Measurements from ENCODE around the gene PHF2. TPM values are rescaled to one million over a fixed set of nuclear protein-coding genes. Genes with fewer than 3 reads are reported as not detected.
A peak's percentile ranks its signal among the peaks of the same experiment; 100 is the strongest.

The PHF2 gene
- total RNA-seq, 1 donor from 2014 or later: 40.3 TPM

DNA sequence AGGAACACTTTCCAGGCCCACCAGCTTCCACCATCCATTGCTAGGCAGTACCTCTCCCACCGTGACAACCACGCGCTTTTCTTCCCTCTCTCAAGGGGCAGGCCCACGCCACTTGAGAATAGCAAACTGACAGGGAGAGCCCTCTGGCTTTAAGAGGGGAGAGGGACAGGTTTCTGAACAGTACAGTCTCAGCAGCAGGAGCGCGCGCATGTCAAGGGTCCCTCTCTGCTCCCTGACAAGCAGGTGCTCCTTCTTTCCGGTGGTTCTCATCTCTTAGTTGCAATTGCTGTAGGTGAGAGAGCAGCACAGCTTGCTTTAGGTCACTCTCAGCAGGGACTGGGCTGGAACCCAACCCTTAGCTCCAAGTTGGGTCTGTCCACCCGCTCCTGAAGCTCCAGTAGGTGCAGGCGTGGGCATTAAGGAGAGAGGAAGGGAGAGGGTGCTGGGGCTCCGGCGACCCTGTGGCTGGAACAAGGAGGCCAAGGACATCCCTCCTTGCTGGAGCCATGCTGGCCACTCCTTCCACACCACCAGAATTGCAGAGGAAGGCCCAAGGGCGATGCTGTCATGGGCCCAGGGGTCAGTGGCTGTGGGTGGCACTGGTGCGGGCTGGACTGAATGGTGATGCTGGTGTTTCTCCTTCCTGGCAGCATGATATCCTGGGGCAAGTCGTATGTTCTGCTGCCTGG lies 9.0 kb upstream of the PHF2 start:
- Mint-ChIP-seq H3K27ac (ENCODE audit: unreplicated experiment) (peak overlapping the region; percentile 89), H3K36me3 (ENCODE audit: unreplicated experiment) (peaks cover 28% of the 10 kb centered on the region), H3K27me3 (ENCODE audit: unreplicated experiment) (no peaks in the 10 kb centered on the region), H3K9me3 (ENCODE audit: unreplicated experiment) (peaks cover 11% of the 10 kb centered on the region), H3K4me1 (ENCODE audit: unreplicated experiment) (peaks cover 20% of the 10 kb centered on the region), H3K4me3 (ENCODE audit: unreplicated experiment) (peak overlapping the region; percentile 69)
- no peak for TF ChIP-seq CTCF (IDR thresholded peaks at IDR 0.05)
- no peak for DNase-seq (ENCODE audit: extremely low spot score, unreplicated experiment)

DNA sequence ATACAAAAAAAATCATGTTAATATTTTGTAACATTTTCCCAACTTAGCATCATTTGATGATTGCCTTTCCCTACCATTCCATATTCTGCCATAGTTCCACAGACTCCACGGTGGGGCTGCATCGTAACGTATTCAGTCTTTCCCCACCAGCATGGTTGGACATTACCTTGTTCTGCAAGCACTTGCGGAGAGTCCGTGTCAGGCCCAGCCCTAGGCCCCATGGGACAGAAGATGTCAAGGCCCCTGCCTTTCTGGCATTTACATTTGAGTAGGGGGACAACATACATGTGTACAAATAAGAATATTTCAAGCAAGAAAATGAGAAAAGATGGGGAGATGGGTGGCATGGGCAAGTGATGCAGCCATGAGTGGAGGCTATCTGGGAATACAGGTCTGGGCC lies 8.2 kb upstream of the PHF2 start:
- peaks cover 11% of the 10 kb centered on the region for H3K9me3 Mint-ChIP-seq (ENCODE audit: unreplicated experiment)
- no peak overlapping the region for H3K4me3 Mint-ChIP-seq (ENCODE audit: unreplicated experiment)
- no peaks in the 10 kb centered on the region for H3K27me3 Mint-ChIP-seq (ENCODE audit: unreplicated experiment)
- H3K4me1 Mint-ChIP-seq (ENCODE audit: unreplicated experiment): peaks cover 20% of the 10 kb centered on the region
- TF ChIP-seq CTCF (IDR thresholded peaks at IDR 0.05): no peak
- peaks cover 22% of the 10 kb centered on the region for H3K36me3 Mint-ChIP-seq (ENCODE audit: unreplicated experiment)
- H3K27ac Mint-ChIP-seq (ENCODE audit: unreplicated experiment): peak overlapping the region; percentile 7
- no peak for DNase-seq (ENCODE audit: extremely low spot score, unreplicated experiment)

GRCh38 chr9:93569621-93570174 lies 6.7 kb upstream of the PHF2 start:
- H3K27me3 Mint-ChIP-seq (ENCODE audit: unreplicated experiment): no peaks in the 10 kb centered on the region
- peak; percentile 69 for DNase-seq (ENCODE audit: extremely low spot score, unreplicated experiment)
- peaks cover 10% of the 10 kb centered on the region for H3K36me3 Mint-ChIP-seq (ENCODE audit: unreplicated experiment)
- peaks cover 11% of the 10 kb centered on the region for H3K9me3 Mint-ChIP-seq (ENCODE audit: unreplicated experiment)
- peaks cover 24% of the 10 kb centered on the region for H3K4me1 Mint-ChIP-seq (ENCODE audit: unreplicated experiment)
- no peak for TF ChIP-seq CTCF (IDR thresholded peaks at IDR 0.05)
- H3K4me3 Mint-ChIP-seq (ENCODE audit: unreplicated experiment): no peak overlapping the region
- H3K27ac Mint-ChIP-seq (ENCODE audit: unreplicated experiment): no peak overlapping the region

GRCh38 chr9:93572221-93572620 lies 4.2 kb upstream of the PHF2 start:
- H3K4me1 Mint-ChIP-seq (ENCODE audit: unreplicated experiment): peaks cover 19% of the 10 kb centered on the region
- no peaks in the 10 kb centered on the region for H3K27me3 Mint-ChIP-seq (ENCODE audit: unreplicated experiment)
- H3K27ac Mint-ChIP-seq (ENCODE audit: unreplicated experiment): no peak overlapping the region
- DNase-seq (ENCODE audit: extremely low spot score, unreplicated experiment): no peak
- peaks cover 10% of the 10 kb centered on the region for H3K36me3 Mint-ChIP-seq (ENCODE audit: unreplicated experiment)
- no peak overlapping the region for H3K4me3 Mint-ChIP-seq (ENCODE audit: unreplicated experiment)
- peaks cover 11% of the 10 kb centered on the region for H3K9me3 Mint-ChIP-seq (ENCODE audit: unreplicated experiment)
- TF ChIP-seq CTCF (IDR thresholded peaks at IDR 0.05): no peak

DNA sequence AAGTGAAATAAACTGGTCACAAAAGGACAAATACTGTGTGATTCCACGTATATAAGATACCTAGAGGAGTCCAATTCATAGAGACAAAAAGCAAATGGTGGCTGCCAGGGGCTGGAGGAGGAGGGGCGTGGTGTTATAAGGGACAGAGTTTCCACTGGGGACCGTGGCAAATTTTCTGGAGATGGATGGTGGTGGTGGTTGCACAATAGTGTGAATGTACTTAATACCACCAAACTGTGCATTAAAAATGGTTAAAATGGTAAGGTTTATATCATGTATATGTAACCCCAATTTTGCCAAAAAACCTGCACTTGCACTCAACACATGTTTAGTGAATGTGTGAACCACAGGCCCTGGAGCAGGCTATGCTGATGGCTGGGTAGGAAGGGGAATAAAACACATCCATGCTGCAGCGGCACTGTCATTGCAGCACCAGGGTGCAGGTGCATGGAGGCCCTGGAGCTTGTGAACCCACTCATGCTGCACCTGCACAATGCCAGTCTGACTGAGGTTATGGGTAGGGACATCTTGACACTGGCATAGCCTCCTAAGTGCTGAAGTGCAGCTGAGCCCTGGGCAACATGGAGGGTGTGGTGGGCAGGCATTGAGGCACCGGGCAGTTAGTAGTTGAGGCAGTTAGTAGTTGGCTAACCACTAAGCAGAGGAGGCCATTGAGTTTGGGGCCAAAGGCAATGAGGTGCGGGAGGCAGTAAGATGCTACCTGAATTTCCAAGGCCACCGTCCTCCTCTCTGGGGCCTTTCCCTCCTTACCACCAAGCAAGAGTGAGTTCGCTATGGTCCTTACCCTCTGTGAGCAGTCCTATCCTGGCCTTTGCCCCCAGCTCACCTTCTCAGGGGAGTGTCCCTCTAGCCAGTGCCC lies 3.5 kb upstream of the PHF2 start:
- Mint-ChIP-seq H3K27ac (ENCODE audit: unreplicated experiment) (peak overlapping the region; percentile 39), H3K27me3 (ENCODE audit: unreplicated experiment) (no peaks in the 10 kb centered on the region), H3K4me1 (ENCODE audit: unreplicated experiment) (peaks cover 19% of the 10 kb centered on the region), H3K36me3 (ENCODE audit: unreplicated experiment) (peaks cover 10% of the 10 kb centered on the region), H3K4me3 (ENCODE audit: unreplicated experiment) (no peak overlapping the region), H3K9me3 (ENCODE audit: unreplicated experiment) (peaks cover 11% of the 10 kb centered on the region)
- TF ChIP-seq CTCF (IDR thresholded peaks at IDR 0.05): no peak
- no peak for DNase-seq (ENCODE audit: extremely low spot score, unreplicated experiment)

Measured in osteocyte (in vitro differentiated cells).